ENCODE measurements around the gene ALOX5.
"Not testable (repeated sequence)": the region's sequence is repeated elsewhere in the genome, so short reads cannot be mapped to it uniquely, and the experiment has no call there.

ALOX5 gene

DNA sequence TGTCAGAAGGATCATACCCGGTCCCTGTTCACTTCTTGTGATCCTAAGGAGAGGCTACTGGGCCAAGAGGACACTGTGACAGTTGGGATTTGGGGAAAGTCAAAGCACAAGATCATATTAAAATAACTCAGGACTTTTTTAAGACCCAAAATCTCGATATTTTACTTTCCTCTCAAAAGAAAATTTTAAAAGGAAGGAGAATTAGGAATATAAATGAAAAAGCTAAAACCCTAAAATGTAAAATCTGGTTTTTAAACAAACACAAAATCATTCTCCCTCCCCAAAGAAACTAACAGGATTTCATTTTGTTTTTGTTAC lies 36.4 kb downstream of the ALOX5 start:
- DNase-seq: no peak
- Histone ChIP-seq H3K4me1 (no peaks in the 10 kb centered on the region), H3K36me3 (no peaks in the 10 kb centered on the region), H3K27me3 (peaks cover 18% of the 10 kb centered on the region), H3K4me3 (ENCODE audit: low read depth, low read length) (no peak overlapping the region), H3K9me3 (no peaks in the 10 kb centered on the region)
- TF ChIP-seq, protein P1, sequence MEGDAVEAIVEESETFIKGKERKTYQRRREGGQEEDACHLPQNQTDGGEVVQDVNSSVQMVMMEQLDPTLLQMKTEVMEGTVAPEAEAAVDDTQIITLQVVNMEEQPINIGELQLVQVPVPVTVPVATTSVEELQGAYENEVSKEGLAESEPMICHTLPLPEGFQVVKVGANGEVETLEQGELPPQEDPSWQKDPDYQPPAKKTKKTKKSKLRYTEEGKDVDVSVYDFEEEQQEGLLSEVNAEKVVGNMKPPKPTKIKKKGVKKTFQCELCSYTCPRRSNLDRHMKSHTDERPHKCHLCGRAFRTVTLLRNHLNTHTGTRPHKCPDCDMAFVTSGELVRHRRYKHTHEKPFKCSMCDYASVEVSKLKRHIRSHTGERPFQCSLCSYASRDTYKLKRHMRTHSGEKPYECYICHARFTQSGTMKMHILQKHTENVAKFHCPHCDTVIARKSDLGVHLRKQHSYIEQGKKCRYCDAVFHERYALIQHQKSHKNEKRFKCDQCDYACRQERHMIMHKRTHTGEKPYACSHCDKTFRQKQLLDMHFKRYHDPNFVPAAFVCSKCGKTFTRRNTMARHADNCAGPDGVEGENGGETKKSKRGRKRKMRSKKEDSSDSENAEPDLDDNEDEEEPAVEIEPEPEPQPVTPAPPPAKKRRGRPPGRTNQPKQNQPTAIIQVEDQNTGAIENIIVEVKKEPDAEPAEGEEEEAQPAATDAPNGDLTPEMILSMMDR (IDR thresholded peaks at IDR 0.05; ENCODE audit: low read depth, low read length): no peak

DNA sequence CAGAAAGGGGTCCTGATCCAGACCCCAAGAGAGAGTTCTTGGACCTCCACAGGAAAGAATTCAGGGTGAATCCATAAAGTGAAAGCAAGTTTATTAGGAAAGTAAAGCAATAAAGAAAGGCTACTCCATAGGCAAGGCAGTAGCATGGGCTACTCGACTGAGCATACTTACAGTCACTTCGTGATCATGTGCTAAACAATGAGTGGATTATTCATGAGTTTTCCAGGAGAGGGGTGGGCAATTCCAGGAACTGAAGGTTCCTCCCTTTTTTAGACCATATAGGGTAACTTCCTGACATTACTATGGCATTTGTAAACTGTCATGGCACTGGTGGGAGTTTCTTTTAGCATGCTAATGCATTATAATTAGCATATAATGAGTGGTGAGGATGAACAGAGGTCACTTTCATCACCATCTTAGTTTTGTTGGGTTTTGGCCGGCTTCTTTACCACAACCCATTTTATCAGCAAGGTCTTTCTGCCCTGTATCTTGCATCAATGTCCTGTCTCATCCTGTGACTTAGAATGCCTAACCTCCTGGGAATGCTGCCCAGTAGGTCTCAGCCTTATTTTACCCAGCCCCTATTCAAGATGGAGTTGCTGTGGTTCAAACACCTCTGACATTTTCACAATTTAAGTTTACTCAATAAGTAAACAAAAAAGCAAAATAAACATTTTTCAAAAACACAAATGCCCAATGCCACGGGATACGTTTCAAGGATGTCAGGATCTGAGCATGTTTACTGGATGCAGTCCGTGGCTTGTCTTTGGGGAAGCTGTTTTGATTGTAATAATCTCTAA lies 37.0 kb downstream of the ALOX5 start:
- H3K36me3 ChIP-seq: no peaks in the 10 kb centered on the region

DNA sequence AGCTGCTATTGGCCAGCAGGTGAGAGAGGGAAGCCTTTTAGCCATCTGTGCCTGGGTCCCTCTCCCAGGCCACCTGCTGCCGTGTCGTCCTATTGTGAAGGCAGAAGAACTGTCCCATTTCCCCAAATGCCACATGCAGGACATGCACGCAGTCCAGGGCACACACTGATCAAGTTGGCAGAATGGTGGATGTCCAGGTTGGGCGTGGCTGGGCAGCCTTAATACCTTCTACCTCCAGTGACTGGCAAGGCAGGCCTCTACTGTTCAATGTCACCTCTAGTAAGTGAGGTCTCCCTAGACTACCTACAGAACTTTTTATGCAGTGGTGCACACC lies 37.6 kb downstream of the ALOX5 start:
- no peaks in the 10 kb centered on the region for H3K36me3 ChIP-seq
- no peak overlapping the region for H3K4me3 ChIP-seq (ENCODE audit: low read depth, low read length)
- TF ChIP-seq, protein P1 (IDR thresholded peaks at IDR 0.05; ENCODE audit: low read depth, low read length): no peak
- H3K9me3 ChIP-seq: no peaks in the 10 kb centered on the region
- no peak for DNase-seq
- H3K27me3 ChIP-seq: peaks cover 10% of the 10 kb centered on the region
- H3K4me1 ChIP-seq: no peaks in the 10 kb centered on the region

More for the DNA sequence above, 37.0 kb downstream of the ALOX5 start:
- DNase-seq: no peak
- no peak overlapping the region for H3K4me3 ChIP-seq (ENCODE audit: low read depth, low read length)
- H3K27me3 ChIP-seq: peaks cover 15% of the 10 kb centered on the region
- TF ChIP-seq, protein P1 (IDR thresholded peaks at IDR 0.05; ENCODE audit: low read depth, low read length): no peak
- H3K9me3 ChIP-seq: no peaks in the 10 kb centered on the region
- no peaks in the 10 kb centered on the region for H3K4me1 ChIP-seq

DNA sequence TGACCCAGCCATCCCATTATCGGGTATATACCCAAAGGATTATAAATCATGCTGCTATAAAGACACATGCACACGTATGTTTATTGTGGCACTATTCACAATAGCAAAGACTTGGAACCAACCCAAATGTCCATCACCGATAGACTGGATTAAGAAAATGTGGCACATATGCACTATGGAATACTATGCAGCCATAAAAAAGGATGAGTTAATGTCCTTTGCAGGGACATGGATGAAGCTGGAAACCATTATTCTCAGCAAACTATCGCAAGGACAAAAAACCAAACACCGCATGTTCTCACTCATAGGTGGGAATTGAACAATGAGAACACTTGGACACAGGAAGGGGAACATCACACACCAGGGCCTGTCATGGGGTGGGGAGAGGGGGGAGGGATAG lies 41.0 kb downstream of the ALOX5 start:
- H3K4me3 ChIP-seq (ENCODE audit: low read depth, low read length); H3K36me3 ChIP-seq; H3K4me1 ChIP-seq; DNase-seq; H3K9me3 ChIP-seq: not testable (repeated sequence)
- peaks cover 15% of the 10 kb centered on the region for H3K27me3 ChIP-seq

DNA sequence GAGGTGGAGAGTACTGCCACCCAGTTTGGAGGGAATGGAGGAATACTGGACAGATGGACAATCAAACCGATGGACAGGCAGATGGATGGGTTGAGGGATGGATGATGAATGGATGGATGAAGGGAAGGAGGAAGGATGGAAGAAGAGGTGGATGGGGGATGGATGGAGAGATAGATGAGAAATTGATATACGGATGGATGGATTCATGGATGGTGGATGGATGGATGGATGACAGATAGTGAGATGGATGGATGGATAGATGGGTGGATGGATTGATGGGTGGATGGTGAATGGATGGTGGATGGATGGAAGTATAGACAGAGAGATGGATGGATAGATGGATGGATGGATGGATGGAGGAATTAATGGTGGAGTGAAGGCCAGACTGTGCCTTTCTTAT lies 42.6 kb downstream of the ALOX5 start:
- no peak for DNase-seq
- no peaks in the 10 kb centered on the region; the same call in 1 of the 2 replicates for H3K4me1 ChIP-seq
- H3K27me3 ChIP-seq: peaks cover 11% of the 10 kb centered on the region
- H3K4me3 ChIP-seq (ENCODE audit: low read depth, low read length): no peak overlapping the region
- TF ChIP-seq, protein P1 (IDR thresholded peaks at IDR 0.05; ENCODE audit: low read depth, low read length): no peak
- H3K9me3 ChIP-seq: no peaks in the 10 kb centered on the region
- H3K36me3 ChIP-seq: no peaks in the 10 kb centered on the region

DNA sequence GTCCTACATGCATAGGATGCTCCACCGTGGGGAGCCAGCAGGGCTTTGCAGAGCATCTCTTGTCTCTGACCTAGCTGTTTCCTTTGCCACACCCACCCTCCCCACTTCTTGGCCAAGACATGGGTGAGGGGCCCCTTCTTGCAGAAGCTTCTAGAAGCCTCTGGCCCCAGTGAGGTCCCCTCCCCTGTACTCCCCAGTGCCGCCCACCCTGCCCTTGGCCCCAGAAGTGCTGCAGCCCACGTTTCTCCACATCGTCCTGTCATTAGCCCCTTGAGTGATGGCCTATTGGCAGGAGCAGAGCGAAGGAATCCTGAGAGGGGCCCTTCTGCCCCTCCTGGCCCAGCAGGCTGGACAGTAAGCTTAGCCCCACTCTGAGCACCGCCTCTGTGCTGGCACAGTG lies 43.7 kb downstream of the ALOX5 start:
- no peaks in the 10 kb centered on the region for H3K9me3 ChIP-seq

More for the DNA sequence above, 43.7 kb downstream of the ALOX5 start:
- Histone ChIP-seq H3K36me3 (no peaks in the 10 kb centered on the region), H3K4me3 (ENCODE audit: low read depth, low read length) (no peak overlapping the region), H3K27me3 (peaks cover 11% of the 10 kb centered on the region), H3K4me1 (no peaks in the 10 kb centered on the region; the same call in 1 of the 2 replicates)
- TF ChIP-seq, protein P1 (IDR thresholded peaks at IDR 0.05; ENCODE audit: low read depth, low read length): no peak
- no peak for DNase-seq

All from BE2C (cell line).